Glomerular endothelial cell (primary cell): Measurements from ENCODE around the gene GAS7. TPM values are rescaled to one million over a fixed set of nuclear protein-coding genes. Genes with fewer than 3 reads are reported as not detected.

ENCODE experiments used
- DNase-seq: peaks from one replicate; pipeline ENCODE4 v3.0.0-alpha.2; 2011; ENCODE audit warnings: low read depth, low spot score; ENCODE audit errors: extremely low read depth
- total RNA-seq: library from RNA; depleted of rRNA; stranded (reverse); fragments of >200 nt; gene quantifications from 2 replicates; pipeline ENCODE4 v1.2.3, GENCODE V29; 2015

The GAS7 gene
- total RNA-seq, 1 donor from 2014 or later, result 1.2 TPM

DNA sequence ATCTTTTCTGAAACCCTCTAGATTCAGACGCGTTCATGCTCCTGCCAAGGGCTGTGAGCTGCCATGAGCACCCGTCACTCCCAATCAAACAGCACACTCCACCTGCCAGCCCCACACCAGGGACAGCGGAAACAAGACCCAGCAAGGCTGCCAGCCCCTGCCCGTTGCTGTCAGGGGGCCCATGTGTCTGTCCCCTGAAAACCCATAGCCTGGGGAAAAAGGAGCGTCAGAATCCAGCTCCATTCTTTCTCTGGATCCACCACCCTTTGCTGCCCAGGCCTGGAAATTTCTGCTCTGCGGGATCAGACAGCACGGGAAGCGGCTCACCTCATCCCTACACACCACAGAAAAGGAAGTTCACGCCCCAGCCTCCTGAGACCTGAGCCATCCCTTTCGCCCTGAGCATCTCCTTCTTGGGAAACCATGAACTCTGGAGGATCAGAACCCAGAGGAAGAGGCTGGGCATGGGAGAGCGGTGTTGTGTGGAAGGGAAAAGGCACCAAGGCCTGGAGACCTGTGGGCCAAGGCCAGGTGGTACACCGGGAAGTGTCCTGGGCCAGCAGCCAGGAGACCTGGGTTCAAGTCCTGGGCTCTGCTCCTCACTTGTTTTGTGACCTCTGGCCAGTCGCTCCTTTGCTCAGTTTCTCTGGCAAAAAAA is 241.8 kb downstream of the GAS7 start:
- no peak for DNase-seq

DNA sequence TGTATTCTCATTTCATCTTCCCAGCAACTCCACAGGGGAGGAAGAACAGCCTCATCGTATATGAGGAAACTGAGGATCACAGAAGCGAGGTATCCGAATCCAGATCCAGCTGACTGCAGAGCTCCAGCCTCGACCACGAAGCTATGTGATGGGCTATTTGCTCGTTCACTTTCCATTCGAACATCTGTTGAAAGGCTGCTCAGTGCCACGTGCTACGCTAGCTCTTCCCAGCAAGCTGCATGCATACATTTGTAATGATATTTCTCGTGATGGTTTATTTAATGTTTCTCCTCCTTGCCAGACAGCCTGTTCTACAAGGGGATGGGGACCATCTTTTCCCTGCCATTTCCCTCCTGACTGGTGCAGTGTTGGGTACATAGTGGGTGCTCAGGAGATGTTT is 244.9 kb downstream of the GAS7 start:
- DNase-seq, result no peak

DNA sequence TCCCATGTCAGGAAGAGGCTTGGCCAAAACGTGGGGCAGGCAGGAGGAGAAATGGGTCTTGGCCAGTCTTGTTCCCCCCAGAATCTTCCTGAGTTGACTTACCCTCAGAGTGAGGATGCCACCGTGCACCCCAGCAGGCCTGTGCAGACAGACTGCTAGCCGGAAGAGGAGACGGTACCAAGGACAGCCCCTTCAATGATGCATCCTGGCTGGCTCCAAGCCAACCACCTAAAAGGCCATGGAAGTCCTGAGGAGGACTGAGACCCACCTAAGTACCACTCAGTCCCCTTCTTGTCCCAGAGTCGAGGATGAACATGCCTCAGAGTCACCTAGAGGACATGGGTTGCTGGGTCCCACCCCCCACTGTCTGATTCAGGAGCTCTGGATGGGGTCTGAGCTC is 246.6 kb downstream of the GAS7 start:
- no peak for DNase-seq

DNA sequence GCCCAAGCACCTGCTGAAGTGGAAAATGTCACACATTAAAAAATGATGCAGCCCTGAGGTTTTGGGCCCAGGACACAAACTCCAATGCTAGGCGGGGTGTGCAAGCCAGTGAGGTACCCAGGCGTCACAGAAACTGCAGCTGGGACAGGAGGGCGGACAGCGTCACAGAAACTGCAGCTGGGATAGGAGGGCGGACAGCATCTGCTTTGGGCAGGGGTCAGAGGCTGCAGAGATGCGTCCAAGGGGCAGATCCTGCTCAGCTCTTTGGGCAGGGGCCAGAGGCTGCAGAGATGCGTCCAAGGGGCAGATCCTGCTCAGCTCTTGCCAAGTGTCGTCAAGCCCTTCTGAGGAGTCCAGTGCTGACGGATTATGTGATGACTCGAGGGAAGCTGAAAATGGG is 249.5 kb downstream of the GAS7 start:
- DNase-seq, result no peak

DNA sequence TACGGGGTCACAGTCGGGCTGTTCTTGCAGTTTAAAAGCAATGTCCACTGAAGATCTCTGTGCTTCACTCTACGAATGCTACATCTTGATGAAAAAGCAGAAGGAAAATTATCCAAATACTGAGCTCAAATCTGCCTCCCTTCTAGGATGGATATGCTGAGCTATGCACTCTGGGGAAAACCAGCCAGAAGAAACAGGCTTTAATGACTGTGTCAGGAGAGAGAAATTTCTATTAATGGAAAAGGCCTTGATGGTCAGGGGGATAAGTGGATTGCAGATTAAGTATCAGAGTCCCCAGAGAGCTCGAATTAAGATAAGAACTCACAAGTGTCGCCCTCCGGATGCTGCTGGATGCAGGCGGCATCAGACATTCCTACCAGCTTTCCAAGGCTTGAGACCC is 253.7 kb downstream of the GAS7 start:
- DNase-seq, result no peak

DNA sequence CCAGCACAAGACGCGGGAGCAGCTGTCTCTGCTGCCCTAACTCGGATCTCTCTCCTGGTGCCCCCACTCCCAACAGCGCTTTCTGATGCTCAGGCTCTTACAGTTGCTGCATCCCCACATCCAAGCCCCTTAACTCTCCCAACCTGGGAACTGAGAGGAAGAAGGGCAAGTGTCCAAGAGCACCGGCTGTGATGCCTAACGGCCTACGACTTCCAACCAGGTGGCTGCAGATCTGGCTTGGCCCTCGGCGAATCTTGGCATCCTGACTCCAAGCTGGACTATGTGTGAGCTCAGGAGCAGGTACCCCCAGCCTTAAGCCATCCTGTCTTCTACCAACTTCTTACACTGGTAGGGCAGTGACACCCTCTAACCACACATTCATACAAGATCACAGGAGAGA is 255.1 kb downstream of the GAS7 start:
- DNase-seq, result no peak

DNA sequence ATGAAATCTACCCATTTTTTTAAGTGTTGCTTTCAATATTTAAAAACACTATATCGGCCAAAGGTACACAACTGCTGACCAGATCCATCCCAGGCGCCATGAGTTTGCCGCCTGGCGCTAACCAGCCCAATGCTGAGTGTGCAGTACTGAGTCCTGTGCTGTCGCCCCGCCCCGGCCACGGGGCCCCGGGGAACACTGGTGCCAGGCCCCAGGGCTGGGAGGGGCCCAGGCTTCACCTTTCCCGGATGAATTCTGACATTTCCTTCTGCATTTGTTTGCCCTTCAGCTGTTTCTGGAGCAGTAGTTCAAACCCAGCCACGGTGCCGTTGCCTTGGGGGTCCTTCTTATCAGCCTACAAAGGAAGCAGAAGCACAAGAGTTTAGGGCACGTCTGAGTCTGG is 255.5 kb downstream of the GAS7 start:
- DNase-seq, result no peak

DNA sequence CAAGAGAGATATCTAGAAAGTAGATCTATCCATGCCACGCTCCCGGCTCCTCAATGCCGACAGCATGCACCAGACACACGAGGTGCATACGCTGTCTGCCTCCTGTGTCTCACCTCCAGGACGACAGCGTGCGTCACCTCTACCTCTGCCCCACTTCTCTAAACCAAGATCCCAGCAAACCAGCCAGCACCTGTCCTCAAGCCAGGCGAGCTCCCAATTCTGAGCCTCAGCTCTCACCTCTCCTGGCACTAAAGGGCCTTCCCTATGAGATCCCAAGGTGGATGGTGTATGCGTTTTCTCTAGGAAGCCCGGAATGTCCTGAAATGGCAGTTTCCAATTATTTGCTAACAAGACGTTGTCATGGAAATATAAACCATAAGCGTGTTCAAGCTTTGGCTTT is 257.1 kb downstream of the GAS7 start:
- DNase-seq, result no peak

DNA sequence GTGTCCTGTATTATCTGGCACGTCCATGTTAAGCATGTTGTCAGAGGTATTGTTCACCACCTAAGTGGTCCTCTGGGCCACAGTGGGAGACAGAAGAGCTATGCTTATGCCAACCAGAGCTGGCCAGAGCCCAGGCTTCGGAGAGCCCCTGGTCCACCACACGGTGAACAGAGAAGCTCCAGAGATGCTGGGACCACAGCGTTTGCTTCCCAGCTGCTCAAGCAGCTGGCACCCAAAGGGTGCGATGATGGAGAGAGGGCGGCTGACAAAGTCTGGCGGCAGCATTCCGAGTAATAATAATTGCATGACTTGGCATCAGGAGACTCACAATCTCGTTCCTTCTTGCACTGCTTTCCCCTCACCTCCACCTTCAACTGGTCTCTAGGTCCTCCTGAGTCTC is 257.6 kb downstream of the GAS7 start:
- DNase-seq, result no peak

DNA sequence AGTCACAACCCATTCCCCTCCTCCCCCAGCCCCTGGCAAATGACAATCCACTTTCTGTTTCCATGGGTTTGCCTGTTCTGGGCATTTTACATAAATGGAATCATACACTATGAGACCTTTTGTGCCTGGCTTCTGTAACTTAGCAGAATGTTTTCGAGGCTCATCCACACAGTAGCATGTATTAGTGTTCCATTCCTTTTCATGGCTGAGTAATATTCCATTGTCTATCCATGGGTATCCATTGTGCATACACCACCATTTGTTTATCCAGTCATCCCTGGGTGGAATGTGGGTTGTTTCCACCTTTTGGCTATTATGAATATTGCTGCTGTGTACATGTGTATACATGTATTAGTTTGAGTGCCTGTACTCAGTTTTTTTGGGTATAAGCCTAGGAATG is 259.6 kb downstream of the GAS7 start:
- DNase-seq, result no peak

DNA sequence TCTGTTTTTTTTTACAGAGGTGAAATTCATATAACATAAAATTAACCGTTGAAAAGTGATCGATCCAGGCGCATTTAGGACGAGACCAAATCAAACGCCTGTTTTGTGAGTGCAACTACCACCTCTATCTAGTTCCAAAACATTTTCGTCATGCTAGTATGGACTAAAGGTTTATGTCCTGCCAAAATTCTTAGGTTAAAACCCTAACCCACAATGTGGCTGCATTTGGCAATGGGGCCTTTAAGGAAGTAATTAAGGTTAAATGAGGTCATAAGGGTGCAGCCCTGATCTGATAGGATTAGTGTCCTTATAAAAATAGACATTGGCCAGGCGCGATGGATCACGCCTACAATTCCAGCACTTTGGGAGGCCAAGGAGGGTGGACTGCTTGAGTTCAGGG is 260.5 kb downstream of the GAS7 start:
- DNase-seq, result no peak

DNA sequence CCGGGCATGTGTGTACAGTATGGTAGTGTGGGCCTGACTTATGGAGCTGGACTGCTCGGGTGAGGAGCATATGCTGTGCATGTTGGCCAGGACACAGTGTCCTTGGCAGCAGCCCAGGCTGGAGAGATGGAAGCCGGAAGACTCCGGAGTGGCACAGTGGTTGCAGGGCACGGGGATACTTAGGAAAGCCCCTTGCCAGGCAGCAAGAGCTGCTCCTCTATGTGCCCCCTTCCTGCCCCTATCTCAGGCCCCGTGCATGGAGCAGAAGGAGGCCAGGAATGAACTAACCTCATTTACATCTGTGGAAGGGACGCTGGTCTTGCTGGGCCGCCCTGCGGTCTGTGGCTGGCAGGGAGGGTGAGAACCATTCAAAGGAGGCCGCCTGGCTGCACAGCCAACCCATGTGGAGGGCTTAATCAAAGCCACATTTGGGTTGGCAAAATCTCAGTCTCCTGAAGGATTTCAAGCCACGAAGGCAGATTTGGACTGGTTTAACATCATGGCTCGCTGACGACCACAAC is 261.1 kb downstream of the GAS7 start:
- DNase-seq, result no peak

DNA sequence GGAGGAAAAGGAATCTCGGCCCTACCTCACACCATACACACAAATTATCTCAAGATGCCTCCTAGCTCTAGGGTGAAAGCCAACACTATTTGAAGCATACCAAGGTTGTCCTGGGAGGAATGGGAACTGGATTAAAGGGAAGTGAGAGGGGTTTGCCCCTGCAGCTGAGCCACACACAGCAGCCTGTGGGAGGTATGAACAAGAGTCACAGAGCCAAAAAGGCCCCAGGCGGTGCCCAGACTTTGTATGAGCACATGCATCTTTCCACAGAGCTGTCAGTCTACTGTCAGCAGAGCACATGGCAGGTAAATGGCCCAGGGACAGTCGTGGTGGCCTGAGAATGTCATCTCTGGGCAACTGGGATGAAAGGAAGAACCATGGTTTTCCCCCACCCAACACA is 262.3 kb downstream of the GAS7 start:
- no peak for DNase-seq

DNA sequence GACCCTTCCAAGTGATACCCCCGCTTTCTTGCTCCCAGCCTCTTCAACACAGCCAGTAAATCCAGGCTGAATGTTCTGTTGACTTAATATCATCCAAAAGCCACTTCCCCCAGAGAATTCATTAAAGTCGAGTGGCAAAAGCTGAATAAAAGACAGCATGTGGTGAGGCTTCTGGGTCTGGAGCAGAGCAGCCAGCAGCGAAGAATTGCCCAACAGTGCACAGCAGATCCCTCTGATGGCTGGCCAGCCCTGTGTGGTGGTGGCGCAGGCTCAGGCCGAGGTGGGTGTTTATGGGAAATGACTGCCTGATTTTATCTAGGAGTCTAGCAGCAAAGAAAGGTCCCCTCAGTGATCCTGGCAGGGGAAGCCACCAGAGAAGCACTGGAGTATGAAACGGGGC is 263.0 kb downstream of the GAS7 start:
- DNase-seq, result no peak

DNA sequence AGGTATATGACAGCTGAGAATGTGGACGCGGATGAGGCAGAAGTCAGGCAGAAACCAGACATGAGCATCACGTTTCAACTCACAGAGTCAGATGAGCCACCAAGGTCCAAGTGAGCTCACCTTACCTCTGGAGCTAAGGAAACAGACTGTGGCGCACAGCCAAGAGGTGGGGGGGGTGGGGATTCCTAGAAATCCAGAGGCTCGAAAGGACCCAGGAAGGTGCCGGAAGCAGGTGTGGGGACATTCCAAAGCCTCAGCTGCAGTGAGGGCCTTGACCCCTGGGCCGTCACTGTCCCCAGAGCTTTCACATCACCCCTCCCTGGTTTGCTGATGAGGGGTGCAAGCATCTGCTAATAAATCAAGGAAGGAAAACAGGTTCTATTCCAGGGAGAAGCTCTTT is 264.1 kb downstream of the GAS7 start:
- DNase-seq, result no peak

DNA sequence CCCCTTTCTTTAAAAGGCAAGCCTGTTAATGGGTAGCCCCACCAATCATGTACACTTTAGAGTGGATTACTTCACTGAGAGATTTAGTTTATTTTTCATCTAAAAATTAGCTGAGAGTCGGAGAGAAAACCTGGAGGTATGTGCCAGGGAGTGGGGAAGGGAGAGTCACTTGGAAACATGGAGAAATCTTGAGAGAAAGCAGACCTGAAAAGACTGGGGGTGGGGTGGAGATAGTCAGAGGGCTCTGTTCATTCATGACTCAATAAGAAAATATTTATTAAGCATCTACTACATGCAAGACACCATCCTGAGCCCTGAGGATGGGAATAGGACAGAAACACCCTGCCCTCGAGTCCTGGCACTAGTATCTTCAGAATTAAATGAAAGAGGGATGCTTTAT is 265.9 kb downstream of the GAS7 start:
- DNase-seq, result no peak

DNA sequence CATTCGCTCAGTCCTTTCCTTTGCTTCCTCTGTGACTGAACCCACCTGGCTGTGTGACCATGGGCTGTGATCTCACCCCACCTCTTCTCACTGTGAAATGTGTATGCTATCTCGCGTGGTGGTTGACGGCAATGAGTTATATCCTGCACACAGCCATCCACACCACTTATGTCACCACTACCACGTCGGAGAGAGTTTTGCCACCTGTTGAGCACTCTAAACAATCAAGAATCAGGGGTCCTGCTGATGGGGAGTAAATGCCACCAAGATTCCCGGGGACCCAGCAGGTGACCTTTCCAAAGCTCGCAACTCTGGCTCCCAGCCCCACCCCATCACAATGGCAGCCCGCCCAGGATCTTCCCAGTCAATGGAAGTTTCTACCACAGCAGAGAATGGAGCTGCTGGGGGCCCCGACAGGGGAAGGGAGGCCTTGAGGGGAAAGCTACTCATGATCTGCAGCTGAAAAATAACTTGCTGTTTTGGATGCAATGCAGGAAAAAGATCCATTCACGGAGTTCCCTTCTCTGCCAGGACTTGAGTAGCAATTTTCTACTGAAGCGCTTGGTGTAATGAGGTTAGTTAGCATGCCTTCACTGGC is 267.2 kb downstream of the GAS7 start:
- no peak for DNase-seq

DNA sequence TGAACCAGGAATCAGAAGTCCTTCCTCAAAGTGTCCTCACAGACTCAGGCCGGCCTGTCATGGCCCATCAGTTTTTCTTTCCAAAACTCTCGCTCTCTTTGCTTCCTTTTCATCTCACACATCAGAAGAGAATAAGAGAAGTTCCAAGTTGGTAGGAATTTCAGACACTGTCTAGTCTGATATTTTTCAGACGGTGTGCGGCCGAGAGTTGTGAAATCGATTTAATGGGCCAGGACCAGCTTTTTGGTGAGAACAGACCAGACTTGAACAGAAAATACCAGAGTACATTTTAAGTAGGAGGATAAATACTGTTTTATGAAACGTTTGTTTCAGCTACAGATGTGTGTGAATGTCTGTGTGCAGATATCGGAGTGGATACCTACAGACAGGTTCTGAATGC is 268.5 kb downstream of the GAS7 start:
- DNase-seq, result no peak

DNA sequence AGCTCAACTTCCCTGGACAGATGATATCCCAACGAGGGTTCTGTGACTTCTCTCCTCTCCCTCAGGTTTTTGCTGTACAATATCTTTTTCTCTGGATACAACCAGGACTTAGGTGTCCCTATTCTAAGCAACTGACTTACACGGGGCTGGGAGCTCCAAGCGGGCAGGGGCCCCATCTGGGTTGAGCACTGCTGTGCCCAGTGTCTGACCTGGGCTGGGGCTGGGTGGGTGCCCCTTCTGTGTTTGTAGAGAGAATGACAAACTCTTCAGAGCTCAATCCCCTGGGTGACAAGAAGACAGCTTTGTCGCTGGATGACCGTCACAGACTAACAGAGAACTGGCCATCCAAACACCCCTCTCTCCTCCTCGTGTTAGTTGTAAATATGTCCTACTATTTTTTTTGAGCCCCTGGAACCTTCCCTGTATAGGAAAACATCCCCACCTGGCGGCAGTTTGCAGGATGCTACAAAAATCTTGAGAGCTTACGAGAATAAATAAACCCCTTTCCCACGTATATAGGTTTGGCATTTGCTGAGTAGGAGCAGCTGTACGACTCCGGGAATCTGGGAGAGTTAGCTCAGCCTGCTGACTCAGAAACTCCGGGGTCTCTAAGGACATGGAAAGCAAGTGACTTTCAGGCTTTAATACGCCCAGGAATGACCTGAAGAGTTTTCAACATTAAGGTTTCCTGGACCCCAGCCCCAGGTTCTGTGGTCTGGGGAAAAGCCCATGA is 269.6 kb downstream of the GAS7 start:
- DNase-seq, result no peak

DNA sequence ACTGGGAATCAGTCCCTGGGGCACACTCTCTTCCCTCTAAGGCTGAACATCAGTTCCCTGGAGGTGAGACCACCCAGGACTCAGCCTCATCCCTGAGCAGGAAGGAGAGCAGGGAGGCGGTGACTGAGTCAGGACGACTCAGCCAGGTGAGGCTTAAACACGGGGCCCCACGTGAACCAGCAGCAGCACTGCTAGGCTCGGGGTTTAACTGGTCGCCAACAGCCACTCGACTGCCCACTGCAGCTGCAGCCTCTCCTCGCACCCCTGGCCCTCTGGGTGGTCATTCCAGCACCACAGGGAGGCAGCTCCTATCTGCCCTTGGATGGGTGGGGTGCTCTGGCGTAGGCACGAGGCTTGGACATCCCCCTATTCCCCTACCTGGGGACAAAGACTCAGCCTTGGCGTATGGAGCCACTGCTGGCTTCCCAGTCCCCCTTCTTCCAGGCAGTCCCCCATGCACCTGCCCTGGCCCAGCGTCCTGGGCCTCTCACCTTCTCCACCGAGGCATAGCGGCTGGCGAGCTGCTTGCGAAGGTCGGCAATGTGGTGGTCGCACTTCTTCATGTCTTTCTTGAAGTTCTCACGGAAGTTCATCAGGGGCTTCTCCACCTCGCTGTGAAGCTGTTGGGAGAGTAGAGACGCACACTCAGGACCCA is 272.1 kb downstream of the GAS7 start:
- DNase-seq, result no peak

DNA sequence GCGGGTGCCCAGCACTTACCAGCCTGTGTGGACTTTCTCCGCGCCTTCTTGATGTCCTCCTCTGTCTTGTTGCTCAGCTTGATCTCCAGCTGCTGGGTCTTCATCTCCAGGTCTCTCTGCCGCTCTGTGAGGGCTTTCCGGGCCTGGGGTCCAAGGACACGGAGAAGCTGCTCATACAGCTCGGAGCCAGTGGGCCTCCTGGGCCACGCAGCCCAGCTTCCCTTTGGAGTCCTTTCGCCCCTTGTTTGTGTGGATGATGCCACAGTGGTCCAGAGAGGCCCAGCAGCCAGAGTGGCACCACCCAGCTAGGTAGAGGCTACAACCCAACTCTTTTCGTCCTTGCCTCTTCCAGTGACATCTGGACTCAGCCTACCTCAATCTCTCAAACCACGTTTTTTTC is 272.9 kb downstream of the GAS7 start:
- no peak for DNase-seq

DNA sequence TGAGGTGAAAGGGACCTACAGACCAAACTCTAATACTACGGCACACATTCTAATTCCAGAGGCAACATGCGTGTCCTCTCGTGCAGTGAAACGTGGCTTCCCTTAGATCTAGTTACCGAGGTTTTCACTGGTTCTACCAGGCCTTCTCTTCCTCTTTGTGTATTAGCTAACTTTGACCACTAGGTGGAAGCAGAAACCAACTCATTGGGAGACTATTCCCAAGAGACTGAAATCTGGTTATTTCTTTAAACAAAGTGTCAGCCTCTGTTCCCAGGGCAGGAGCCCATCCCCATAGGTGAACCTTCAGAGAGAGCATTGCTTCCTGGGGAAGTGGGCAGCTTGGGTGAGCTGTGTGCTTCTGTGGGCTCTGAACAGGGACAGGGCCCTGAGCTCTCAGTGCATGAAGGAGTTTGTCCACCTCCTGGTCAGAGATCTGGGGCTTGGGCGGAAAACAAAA is 273.6 kb downstream of the GAS7 start:
- DNase-seq, result peak; percentile 29
